ENCODE data around the gene CACNA2D2.

DNA sequence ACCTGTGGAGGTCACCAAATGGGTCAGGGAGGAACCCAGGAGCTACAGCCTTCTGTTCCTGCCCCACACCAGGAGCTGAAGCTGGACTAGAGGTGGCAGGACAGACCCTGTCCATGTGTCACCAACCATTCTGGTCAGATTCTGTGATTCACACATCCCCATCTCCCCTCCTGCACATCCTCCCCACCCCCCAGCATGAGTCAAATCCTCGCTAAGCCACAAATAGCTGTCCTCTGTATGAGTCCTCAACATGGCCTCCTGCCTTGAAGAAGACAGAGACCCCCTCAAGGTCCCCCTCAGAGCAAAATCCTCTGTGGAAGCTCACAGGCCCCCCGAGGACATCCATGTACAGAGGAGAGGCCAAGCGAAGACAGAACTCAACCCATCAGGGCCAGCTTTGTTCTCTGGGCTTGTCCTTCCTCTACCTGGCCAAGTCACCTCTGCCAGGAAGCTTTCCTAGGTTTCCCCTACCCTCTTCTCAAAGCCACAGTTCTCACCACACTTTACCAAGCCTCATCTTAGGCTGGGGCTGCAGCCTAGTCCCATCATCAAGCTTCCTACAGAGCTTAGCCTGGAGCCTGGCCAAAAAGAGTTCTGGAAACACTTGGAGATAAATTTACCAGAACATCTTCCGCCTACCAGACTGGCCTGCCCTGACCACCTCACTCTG is 17.1 kb downstream of the CACNA2D2 start:
- TF ChIP-seq, protein P1, sequence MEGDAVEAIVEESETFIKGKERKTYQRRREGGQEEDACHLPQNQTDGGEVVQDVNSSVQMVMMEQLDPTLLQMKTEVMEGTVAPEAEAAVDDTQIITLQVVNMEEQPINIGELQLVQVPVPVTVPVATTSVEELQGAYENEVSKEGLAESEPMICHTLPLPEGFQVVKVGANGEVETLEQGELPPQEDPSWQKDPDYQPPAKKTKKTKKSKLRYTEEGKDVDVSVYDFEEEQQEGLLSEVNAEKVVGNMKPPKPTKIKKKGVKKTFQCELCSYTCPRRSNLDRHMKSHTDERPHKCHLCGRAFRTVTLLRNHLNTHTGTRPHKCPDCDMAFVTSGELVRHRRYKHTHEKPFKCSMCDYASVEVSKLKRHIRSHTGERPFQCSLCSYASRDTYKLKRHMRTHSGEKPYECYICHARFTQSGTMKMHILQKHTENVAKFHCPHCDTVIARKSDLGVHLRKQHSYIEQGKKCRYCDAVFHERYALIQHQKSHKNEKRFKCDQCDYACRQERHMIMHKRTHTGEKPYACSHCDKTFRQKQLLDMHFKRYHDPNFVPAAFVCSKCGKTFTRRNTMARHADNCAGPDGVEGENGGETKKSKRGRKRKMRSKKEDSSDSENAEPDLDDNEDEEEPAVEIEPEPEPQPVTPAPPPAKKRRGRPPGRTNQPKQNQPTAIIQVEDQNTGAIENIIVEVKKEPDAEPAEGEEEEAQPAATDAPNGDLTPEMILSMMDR (IDR thresholded peaks at IDR 0.05): no peak
- TF ChIP-seq POLR2A (IDR thresholded peaks at IDR 0.05): no peak
